ENCODE data around the gene DNAJB1.

DNAJB1 gene

GRCh38 chr19:14479309-14479974, 38.8 kb downstream of the DNAJB1 start:
- H3K4me3 ChIP-seq (ENCODE audit: low read length): no peak overlapping the region
- TF ChIP-seq CTCF (IDR thresholded peaks at IDR 0.05; ENCODE audit: insufficient read depth, low read depth, low read length, missing control alignments): no peak
- no peak for DNase-seq (ENCODE audit: low read depth)

GRCh38 chr19:14478113-14478545, 40.1 kb downstream of the DNAJB1 start:
- H3K4me3 ChIP-seq (ENCODE audit: low read length): no peak overlapping the region
- no peak for DNase-seq (ENCODE audit: low read depth)
- no peak for TF ChIP-seq CTCF (IDR thresholded peaks at IDR 0.05; ENCODE audit: insufficient read depth, low read depth, low read length, missing control alignments)

DNA sequence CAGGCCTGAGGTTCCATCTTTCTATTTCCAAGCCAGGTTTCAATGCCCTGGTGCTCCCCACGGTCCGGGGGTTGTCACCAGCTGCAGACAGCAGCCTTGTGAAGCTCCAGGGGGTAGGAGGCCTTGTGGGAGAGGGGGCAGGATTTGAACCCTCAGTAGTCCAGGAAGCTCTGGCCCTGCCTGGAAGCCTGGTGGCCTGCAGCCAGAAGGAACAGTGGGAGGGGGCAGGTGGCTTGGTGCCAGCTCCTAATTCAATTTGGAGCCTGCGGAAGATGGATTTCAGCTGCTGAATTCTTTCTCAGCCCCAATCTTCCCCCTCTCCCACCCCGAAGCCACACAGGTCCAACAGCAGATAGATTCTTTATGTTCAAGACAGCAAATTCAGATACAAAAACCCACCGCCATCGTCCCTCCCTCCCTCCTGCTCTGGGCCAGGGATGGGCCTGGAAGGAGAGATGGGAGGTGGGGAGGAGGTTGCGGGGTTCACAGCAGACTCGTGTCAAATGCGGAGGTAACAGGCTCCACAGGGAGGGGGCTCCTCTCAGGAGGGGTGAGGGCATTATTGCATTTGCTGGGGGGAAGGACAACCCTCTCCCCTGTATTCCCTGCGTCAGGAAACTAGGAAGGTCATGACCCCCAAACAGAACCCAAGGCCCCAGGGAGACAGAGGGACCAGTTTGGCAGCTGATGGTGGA, 40.6 kb downstream of the DNAJB1 start:
- H3K4me3 ChIP-seq (ENCODE audit: low read length): no peak overlapping the region
- no peak for TF ChIP-seq CTCF (IDR thresholded peaks at IDR 0.05; ENCODE audit: insufficient read depth, low read depth, low read length, missing control alignments)
- no peak for DNase-seq (ENCODE audit: low read depth)

GRCh38 chr19:14476673-14477401, 41.4 kb downstream of the DNAJB1 start:
- H3K4me3 ChIP-seq (ENCODE audit: low read length): no peak overlapping the region
- TF ChIP-seq CTCF (IDR thresholded peaks at IDR 0.05; ENCODE audit: insufficient read depth, low read depth, low read length, missing control alignments): no peak
- DNase-seq (ENCODE audit: low read depth): peak; percentile 88

GRCh38 chr19:14476327-14476672, 41.9 kb downstream of the DNAJB1 start:
- TF ChIP-seq CTCF (IDR thresholded peaks at IDR 0.05; ENCODE audit: insufficient read depth, low read depth, low read length, missing control alignments): no peak
- no peak overlapping the region for H3K4me3 ChIP-seq (ENCODE audit: low read length)
- DNase-seq (ENCODE audit: low read depth): no peak

DNA sequence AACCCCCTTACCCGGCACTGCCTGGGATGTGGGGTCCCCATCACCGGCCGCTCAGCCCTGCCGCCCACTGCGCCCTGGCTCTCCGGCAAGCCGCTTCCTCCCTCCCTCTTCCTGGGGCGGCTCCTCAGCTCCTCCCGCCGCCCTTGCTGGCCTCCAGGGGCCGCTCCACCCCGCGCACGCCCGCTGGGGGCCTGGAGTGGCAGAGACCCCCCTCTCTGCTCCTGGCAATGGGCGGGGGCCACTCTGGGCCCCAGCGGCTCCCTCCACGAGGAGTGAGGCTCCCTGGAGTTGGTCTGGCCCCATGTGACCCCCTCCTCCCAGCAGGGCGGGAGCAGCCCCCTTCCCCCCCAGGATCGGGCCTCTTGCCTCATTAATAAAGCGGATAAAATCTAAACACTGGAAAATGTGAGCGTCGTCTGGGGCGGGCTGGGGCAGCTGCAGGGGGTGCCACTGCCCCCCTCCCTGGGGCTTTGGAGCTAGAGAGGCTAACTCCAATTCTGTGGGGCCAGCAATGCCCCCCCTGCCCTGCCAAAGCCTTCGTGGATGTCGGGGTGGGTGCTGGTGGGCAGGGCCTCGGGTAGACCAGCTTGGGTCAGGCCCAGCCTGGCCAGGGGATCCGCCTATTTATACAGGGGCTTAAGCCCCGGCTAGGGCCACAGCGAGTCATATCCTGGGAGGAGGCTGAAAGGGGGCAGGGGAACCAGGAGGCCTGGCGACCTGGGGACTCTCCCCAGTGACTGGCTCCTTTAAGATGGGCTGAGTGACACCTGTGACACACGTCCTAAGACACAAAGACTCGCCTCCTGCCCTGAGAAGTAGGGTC, 42.7 kb downstream of the DNAJB1 start, which contains the start of gene PTGER1:
TSS of gene PTGER1 (minus strand) at position 104 of the 823 bp plus-strand sequence. CDS start 1,034 bp downstream, outside the sequence.
- DNase-seq (ENCODE audit: low read depth): peak; percentile 37
- no peak within 1 kb of the TSS for H3K4me3 ChIP-seq (ENCODE audit: low read length)

More for the DNA sequence above, 42.7 kb downstream of the DNAJB1 start, which contains the start of gene PTGER1:
- TF ChIP-seq CTCF (IDR thresholded peaks at IDR 0.05; ENCODE audit: insufficient read depth, low read depth, low read length, missing control alignments): peak; percentile 29

Measured in epithelial cell of esophagus (primary cell).